ENCODE results near the gene TAS2R16.

The TAS2R16 gene

GRCh38 chr7:122995600-122995999 lies at the start of gene TAS2R16:
Gene TAS2R16, minus strand, starts transcription at chr7:122995700. Its CDS starts 66 bp downstream, at chr7:122995634.
- no peak for DNase-seq (ENCODE audit: low spot score)

- DNase-seq (ENCODE audit: low spot score): no peak
Observed at GRCh38 chr7:123043642-123044041, 48.1 kb upstream of the TAS2R16 start.

GRCh38 chr7:123041101-123041500 lies 45.6 kb upstream of the TAS2R16 start:
- no peak for DNase-seq (ENCODE audit: low spot score)

GRCh38 chr7:123039269-123039668 lies 43.8 kb upstream of the TAS2R16 start:
- DNase-seq (ENCODE audit: low spot score): no peak

GRCh38 chr7:123034106-123034505 lies 38.6 kb upstream of the TAS2R16 start:
- no peak for DNase-seq (ENCODE audit: low spot score)

- DNase-seq (ENCODE audit: low spot score): no peak
Observed at GRCh38 chr7:123030631-123031030, 35.1 kb upstream of the TAS2R16 start.

- DNase-seq (ENCODE audit: low spot score): no peak
Observed at GRCh38 chr7:123028339-123028738, 32.8 kb upstream of the TAS2R16 start.

- DNase-seq (ENCODE audit: low spot score): no peak
Observed at GRCh38 chr7:123026251-123026650, 30.8 kb upstream of the TAS2R16 start.

- DNase-seq (ENCODE audit: low spot score): no peak
Observed at GRCh38 chr7:123024989-123025758, 29.7 kb upstream of the TAS2R16 start.

- DNase-seq (ENCODE audit: low spot score): no peak
Observed at GRCh38 chr7:123023126-123023525, 27.6 kb upstream of the TAS2R16 start.

GRCh38 chr7:123022576-123022975 lies 27.1 kb upstream of the TAS2R16 start:
- no peak for DNase-seq (ENCODE audit: low spot score)

GRCh38 chr7:123012435-123012834 lies 16.9 kb upstream of the TAS2R16 start:
- no peak for DNase-seq (ENCODE audit: low spot score)

GRCh38 chr7:123011766-123012369 lies 16.4 kb upstream of the TAS2R16 start:
- no peak for DNase-seq (ENCODE audit: low spot score)

GRCh38 chr7:123004931-123005330 lies 9.4 kb upstream of the TAS2R16 start:
- no peak for DNase-seq (ENCODE audit: low spot score)

- DNase-seq (ENCODE audit: low spot score): no peak
Observed at GRCh38 chr7:123003539-123004126, 8.1 kb upstream of the TAS2R16 start.

GRCh38 chr7:122989577-122989976 lies 5.9 kb downstream of the TAS2R16 start:
- DNase-seq (ENCODE audit: low spot score): no peak

- no peak for DNase-seq (ENCODE audit: low spot score)
Observed at GRCh38 chr7:122989041-122989440, 6.5 kb downstream of the TAS2R16 start.

GRCh38 chr7:122988333-122988732 lies 7.2 kb downstream of the TAS2R16 start:
- DNase-seq (ENCODE audit: low spot score): no peak

GRCh38 chr7:122987463-122987862 lies 8.0 kb downstream of the TAS2R16 start:
- DNase-seq (ENCODE audit: low spot score): no peak

GRCh38 chr7:122984021-122984420 lies 11.5 kb downstream of the TAS2R16 start:
- DNase-seq (ENCODE audit: low spot score): no peak

GRCh38 chr7:122983261-122983660 lies 12.2 kb downstream of the TAS2R16 start:
- no peak for DNase-seq (ENCODE audit: low spot score)

- no peak for DNase-seq (ENCODE audit: low spot score)
Observed at GRCh38 chr7:122975341-122975740, 20.2 kb downstream of the TAS2R16 start.

GRCh38 chr7:122974229-122974628 lies 21.3 kb downstream of the TAS2R16 start:
- no peak for DNase-seq (ENCODE audit: low spot score)

All from left forelimb (tissue), 1 donor.